Transverse colon (tissue), 3 donors: Measurements from ENCODE around the gene FSTL3.

Experiments used
- CTCF ChIP-seq, 5 experiments: fragments of 200-600 bp in 3 of 5; fragments of 450-650 bp in 2 of 5; sonication (generic) in 3 of 5; IDR thresholded peaks; 1 replicate in 2 of 5; 2 replicates in 3 of 5; pipeline ENCODE4 v1.5.1; 2016 to 2017; ENCODE audit warnings: antibody characterized with exemption in 5 of 5, inconsistent platforms in 3 of 5, mild to moderate bottlenecking in 2 of 5, moderate library complexity in 1 of 5
- POLR2A ChIP-seq: fragments of 450-650 bp; IDR thresholded peaks from one replicate; pipeline ENCODE4 v1.6.1; 2016; ENCODE audit warnings: antibody characterized with exemption, mild to moderate bottlenecking, moderate library complexity

GRCh38 chr19:657611-658010, 18.6 kb upstream of the FSTL3 start:
- TF ChIP-seq CTCF (IDR thresholded peaks at IDR 0.05) (no peak), POLR2A (no peak)
